ENCODE results near the gene MYBPHL. TPM values are rescaled to one million over a fixed set of nuclear protein-coding genes. Genes with fewer than 3 reads are reported as not detected.
"Not testable (repeated sequence)": the region's sequence is repeated elsewhere in the genome, so short reads cannot be mapped to it uniquely, and the experiment has no call there.

MYBPHL gene
- total RNA-seq, 1 donor from 2014 or later = not detected

DNA sequence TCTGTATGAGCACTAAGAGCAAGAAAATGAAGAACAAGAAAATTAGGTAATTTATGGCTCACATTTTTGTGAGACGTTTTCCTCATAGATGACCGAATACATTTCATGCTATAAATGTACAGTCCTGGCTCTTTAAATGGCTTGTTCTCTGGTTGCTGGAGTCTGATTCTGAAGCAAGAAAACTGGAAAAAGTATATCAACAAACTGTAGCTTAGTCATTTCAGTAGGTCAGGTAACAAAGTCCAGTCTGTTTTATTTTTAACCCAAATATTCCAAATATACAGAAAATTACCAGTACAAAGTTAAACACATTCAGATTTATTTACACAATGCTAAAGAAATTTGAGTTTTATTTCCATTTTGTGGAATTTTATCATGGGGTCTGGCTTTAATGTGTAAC is 2.5 kb upstream of the MYBPHL start:
- H3K4me1 Mint-ChIP-seq = peaks cover 19% of the 10 kb centered on the region
- H3K9me3 Mint-ChIP-seq = no peaks in the 10 kb centered on the region
- intact Hi-C loops (cut with micrococcal nuclease) = no loop called here
- no peak for ATAC-seq (ENCODE audit: low read depth)
- peaks cover 5% of the 10 kb centered on the region for H3K27me3 Mint-ChIP-seq
- no peak for DNase-seq
- TF ChIP-seq, protein P1, sequence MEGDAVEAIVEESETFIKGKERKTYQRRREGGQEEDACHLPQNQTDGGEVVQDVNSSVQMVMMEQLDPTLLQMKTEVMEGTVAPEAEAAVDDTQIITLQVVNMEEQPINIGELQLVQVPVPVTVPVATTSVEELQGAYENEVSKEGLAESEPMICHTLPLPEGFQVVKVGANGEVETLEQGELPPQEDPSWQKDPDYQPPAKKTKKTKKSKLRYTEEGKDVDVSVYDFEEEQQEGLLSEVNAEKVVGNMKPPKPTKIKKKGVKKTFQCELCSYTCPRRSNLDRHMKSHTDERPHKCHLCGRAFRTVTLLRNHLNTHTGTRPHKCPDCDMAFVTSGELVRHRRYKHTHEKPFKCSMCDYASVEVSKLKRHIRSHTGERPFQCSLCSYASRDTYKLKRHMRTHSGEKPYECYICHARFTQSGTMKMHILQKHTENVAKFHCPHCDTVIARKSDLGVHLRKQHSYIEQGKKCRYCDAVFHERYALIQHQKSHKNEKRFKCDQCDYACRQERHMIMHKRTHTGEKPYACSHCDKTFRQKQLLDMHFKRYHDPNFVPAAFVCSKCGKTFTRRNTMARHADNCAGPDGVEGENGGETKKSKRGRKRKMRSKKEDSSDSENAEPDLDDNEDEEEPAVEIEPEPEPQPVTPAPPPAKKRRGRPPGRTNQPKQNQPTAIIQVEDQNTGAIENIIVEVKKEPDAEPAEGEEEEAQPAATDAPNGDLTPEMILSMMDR (IDR thresholded peaks at IDR 0.05) = no peak
- ChIA-PET POLR2A (interaction anchor here (0.6 kb wide), 1 partner anchor 97 kb away, joined by 5 read pairs; no protein-coding TSS in a partner anchor), CTCF (no interaction called here)
- no peak overlapping the region for H3K4me3 Mint-ChIP-seq
- H3K27ac Mint-ChIP-seq = no peak overlapping the region
- no peaks in the 10 kb centered on the region for H3K36me3 Mint-ChIP-seq (ENCODE audit: low read depth)

DNA sequence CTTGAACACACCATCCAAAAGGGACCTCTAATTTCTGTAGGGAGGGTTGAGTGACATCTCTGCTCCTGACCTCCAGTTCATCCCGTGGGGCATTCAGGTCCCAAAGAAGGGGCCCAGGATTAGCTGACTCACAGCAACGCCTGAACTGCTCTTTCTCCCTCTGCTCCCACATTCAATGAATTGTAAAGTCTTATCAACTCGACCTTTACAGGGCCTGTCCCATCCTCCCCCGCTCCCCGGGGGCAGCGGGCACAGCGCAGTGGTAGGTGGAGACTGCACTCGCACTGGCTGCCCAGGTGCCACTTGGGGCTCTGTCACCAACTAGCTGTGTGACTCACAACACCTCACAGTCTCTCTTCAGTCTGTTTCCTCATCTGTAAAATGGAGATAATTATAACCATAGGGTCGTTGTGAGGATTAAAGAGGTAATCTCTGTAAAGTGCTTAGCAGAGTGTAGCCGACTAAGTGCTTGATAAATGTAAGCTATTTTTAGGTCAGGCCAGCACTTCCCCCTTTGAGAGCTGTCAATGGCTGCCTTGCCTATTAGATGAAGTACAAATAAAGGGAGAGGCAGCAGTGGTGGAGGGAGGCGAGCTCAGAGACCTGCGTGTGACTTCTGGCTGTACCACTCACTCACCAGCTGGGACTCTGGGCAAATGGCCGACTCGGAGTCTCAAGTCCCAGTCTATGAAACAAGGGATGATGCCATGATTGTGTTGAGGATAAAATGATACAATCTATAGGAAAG is 637 bp upstream of the MYBPHL start:
- H3K4me1 Mint-ChIP-seq = peaks cover 19% of the 10 kb centered on the region
- H3K27ac Mint-ChIP-seq = peak overlapping the region; percentile 80
- peaks cover 5% of the 10 kb centered on the region for H3K27me3 Mint-ChIP-seq
- DNase-seq = peak; percentile 41
- TF ChIP-seq, protein P1 (IDR thresholded peaks at IDR 0.05) = no peak
- no peaks in the 10 kb centered on the region for H3K9me3 Mint-ChIP-seq
- ATAC-seq (ENCODE audit: low read depth) = peak; percentile 98
- H3K36me3 Mint-ChIP-seq (ENCODE audit: low read depth) = no peaks in the 10 kb centered on the region
- intact Hi-C loops (cut with micrococcal nuclease) = loop anchor here (1.0 kb wide), 1 partner anchor 24 kb away; the partner anchor contains the start of gene PSRC1
- ChIA-PET POLR2A (interaction anchor here (0.6 to 1.0 kb wide), 4 partner anchors 25 to 232 kb away, joined by 3 to 5 read pairs (median 3); partner anchors contain the start of genes PSMA5, PSRC1 and TAF13), CTCF (interaction anchor here (0.6 to 1.7 kb wide), 4 partner anchors 9 to 91 kb away, joined by 3 to 12 read pairs (median 8); partner anchors contain the start of genes PSRC1 and SORT1)
- H3K4me3 Mint-ChIP-seq = peak overlapping the region; percentile 60

DNA sequence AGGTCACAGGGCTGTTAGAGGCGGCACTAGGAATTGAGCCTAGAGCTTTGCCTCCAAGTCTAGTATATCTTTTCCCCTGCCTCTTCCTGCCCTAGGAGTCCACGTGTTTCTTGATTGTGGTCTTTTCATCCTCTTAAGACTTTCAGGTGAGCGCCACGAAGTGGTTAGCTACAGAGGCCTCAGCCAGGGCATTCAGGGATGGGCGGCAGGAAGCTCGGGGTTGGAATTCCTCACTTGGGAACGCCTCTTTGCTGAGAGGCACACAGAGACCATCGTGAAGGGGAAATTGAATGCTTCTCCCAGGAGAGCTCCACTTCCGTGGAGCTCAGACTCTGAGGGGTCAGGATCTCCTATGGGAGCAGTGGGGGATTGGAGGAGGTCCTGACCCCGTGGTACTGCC is 820 bp downstream of the MYBPHL start:
- peaks cover 19% of the 10 kb centered on the region for H3K4me1 Mint-ChIP-seq
- DNase-seq; H3K4me3 Mint-ChIP-seq; intact Hi-C loops (cut with micrococcal nuclease); H3K27ac Mint-ChIP-seq; POLR2A ChIA-PET; H3K36me3 Mint-ChIP-seq (ENCODE audit: low read depth); H3K27me3 Mint-ChIP-seq; H3K9me3 Mint-ChIP-seq; ATAC-seq (ENCODE audit: low read depth): not testable (repeated sequence)
- CTCF ChIA-PET = interaction anchor here (1.5 kb wide), 1 partner anchor 23 kb away, joined by 4 read pairs; the partner anchor contains the start of gene PSRC1

DNA sequence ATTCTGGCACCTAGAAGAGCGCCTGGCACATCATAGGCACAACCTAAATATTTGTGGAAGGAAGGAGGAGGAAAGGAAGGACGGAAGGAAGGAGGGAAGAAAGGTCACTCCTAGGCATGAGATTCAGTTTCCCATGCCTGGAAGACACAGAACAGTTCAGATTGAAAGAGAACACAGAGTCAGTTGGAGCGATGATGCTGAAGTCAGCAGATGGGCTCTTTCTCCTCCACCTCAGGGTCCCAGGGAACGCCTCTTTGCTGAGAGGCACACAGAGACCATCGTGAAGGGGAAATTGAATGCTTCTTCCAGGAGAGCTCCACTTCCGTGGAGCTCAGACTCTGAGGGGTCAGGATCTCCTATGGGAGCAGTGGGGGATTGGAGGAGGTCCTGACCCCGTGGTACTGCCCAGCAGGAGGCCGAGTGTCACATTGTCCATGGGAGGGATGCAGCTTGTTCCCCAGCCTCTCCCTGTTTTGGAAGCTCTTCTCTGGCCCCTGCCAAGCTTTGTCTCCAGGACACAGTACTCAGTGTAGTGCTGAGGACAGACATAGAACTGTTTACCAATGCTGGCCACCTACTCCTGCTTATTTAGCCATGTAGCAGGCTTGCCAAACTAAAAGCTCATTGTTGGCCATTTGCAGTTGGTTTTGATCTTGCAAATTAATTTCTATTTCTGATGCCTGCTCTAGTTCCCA is 2.4 kb downstream of the MYBPHL start:
- DNase-seq (no peak), ATAC-seq (ENCODE audit: low read depth) (no peak)
- no peaks in the 10 kb centered on the region for H3K36me3 Mint-ChIP-seq (ENCODE audit: low read depth)
- H3K4me1 Mint-ChIP-seq = peaks cover 19% of the 10 kb centered on the region
- TF ChIP-seq, protein P1 (IDR thresholded peaks at IDR 0.05) = no peak
- POLR2A ChIA-PET = no interaction called here
- H3K27me3 Mint-ChIP-seq = peaks cover 10% of the 10 kb centered on the region
- intact Hi-C loops (cut with micrococcal nuclease) = no loop called here
- no peaks in the 10 kb centered on the region for H3K9me3 Mint-ChIP-seq
- no peak overlapping the region for H3K27ac Mint-ChIP-seq
- CTCF ChIA-PET = no interaction called here
- H3K4me3 Mint-ChIP-seq = no peak overlapping the region

DNA sequence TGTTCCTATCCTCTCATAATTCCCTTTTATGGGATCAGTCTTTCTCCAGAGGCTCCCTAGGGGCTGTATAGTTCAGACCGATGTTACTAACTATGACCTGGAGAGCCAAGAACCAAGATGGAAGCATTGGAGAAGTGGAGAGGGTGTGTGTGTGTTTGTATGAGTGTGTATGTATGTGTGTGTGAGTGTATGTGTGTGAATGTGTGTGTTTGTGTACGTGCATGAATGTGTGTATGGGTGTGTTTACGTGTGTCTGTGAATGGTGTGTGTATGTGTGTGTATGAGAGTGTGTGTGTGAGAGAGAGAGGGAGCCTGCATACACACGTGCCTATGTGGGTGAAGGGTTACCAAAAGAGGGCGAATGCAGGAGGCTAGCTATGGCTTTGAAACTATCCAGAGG is 4.9 kb downstream of the MYBPHL start:
- ChIA-PET POLR2A (no interaction called here), CTCF (no interaction called here)
- H3K27ac Mint-ChIP-seq = no peak overlapping the region
- TF ChIP-seq, protein P1 (IDR thresholded peaks at IDR 0.05) = no peak
- no peak for DNase-seq
- H3K36me3 Mint-ChIP-seq (ENCODE audit: low read depth) = no peaks in the 10 kb centered on the region
- ATAC-seq (ENCODE audit: low read depth) = no peak
- H3K27me3 Mint-ChIP-seq = peaks cover 17% of the 10 kb centered on the region
- intact Hi-C loops (cut with micrococcal nuclease) = no loop called here
- H3K9me3 Mint-ChIP-seq = no peaks in the 10 kb centered on the region
- H3K4me3 Mint-ChIP-seq = no peak overlapping the region
- H3K4me1 Mint-ChIP-seq = peaks cover 5% of the 10 kb centered on the region

Measured in activated B cell treated with CpG ODN at 0.5 μM for 24 hours (primary cell).